Endothelial cell (in vitro differentiated cells): Measurements from ENCODE around the gene TICAM1. TPM values are rescaled to one million over a fixed set of nuclear protein-coding genes. Genes with fewer than 3 reads are reported as not detected.
A peak's percentile ranks its signal among the peaks of the same experiment; 100 is the strongest.

Experiments
- DNase-seq: peaks from one replicate; pipeline ENCODE4 v3.0.0; 2021; ENCODE audit warnings: low spot score
- H3K27ac Mint-ChIP-seq: one replicate; pipeline ENCODE4 v1.8.0; 2021; ENCODE audit warnings: mixed read lengths, inconsistent platforms; ENCODE audit not compliant: unreplicated experiment
- H3K27me3 Mint-ChIP-seq: one replicate; pipeline ENCODE4 v1.8.0; 2021; ENCODE audit warnings: mild to moderate bottlenecking, moderate library complexity, mixed read lengths, inconsistent platforms; ENCODE audit not compliant: unreplicated experiment
- H3K36me3 Mint-ChIP-seq: one replicate; pipeline ENCODE4 v1.8.0; 2021; ENCODE audit warnings: mild to moderate bottlenecking, low read depth, mixed read lengths, inconsistent platforms; ENCODE audit not compliant: unreplicated experiment
- H3K4me1 Mint-ChIP-seq: one replicate; pipeline ENCODE4 v1.8.0; 2021; ENCODE audit warnings: mild to moderate bottlenecking, mixed read lengths, inconsistent platforms; ENCODE audit not compliant: unreplicated experiment
- H3K4me3 Mint-ChIP-seq: one replicate; pipeline ENCODE4 v1.8.0; 2021; ENCODE audit warnings: mild to moderate bottlenecking, mixed read lengths, inconsistent platforms; ENCODE audit not compliant: unreplicated experiment
- H3K9me3 Mint-ChIP-seq: one replicate; pipeline ENCODE4 v1.8.0; 2021; ENCODE audit warnings: mixed read lengths, inconsistent platforms; ENCODE audit not compliant: unreplicated experiment
- CTCF ChIP-seq: fragments of 200-600 bp; sonication (generic); IDR thresholded peaks from one replicate; pipeline ENCODE4 v1.5.0; 2021; ENCODE audit warnings: antibody characterized with exemption; ENCODE audit not compliant: unreplicated experiment
- total RNA-seq: library from RNA; stranded (reverse); fragmentation: NEBNext Ultra II Directional; extraction: Animal tissue kit (Norgen Biotek cat#: 25700); gene quantifications from one replicate; pipeline ENCODE4 v1.2.1, GENCODE V29; 2021; ENCODE audit not compliant: unreplicated experiment

The TICAM1 gene
- total RNA-seq, 1 donor from 2014 or later, result 3.5 TPM

GRCh38 chr19:4817467-4818277 is 13.8 kb downstream of the TICAM1 start:
- no peaks in the 10 kb centered on the region for H3K9me3 Mint-ChIP-seq

GRCh38 chr19:4816950-4817278 is 14.6 kb downstream of the TICAM1 start:
- H3K4me3 Mint-ChIP-seq, result no peak overlapping the region
- H3K27me3 Mint-ChIP-seq, result peaks cover 3% of the 10 kb centered on the region
- peaks cover 2% of the 10 kb centered on the region for H3K4me1 Mint-ChIP-seq
- no peak overlapping the region for H3K27ac Mint-ChIP-seq
- no peak for TF ChIP-seq CTCF
- no peaks in the 10 kb centered on the region for H3K36me3 Mint-ChIP-seq
- DNase-seq, result no peak
- H3K9me3 Mint-ChIP-seq, result no peaks in the 10 kb centered on the region

More at GRCh38 chr19:4817467-4818277, 13.8 kb downstream of the TICAM1 start:
- H3K36me3 Mint-ChIP-seq, result no peaks in the 10 kb centered on the region
- peaks cover 2% of the 10 kb centered on the region for H3K4me1 Mint-ChIP-seq
- no peak overlapping the region for H3K27ac Mint-ChIP-seq
- no peak for DNase-seq
- H3K27me3 Mint-ChIP-seq, result peaks cover 3% of the 10 kb centered on the region
- no peak overlapping the region for H3K4me3 Mint-ChIP-seq
- TF ChIP-seq CTCF, result no peak

GRCh38 chr19:4816202-4816949 is 15.1 kb downstream of the TICAM1 start:
- Mint-ChIP-seq H3K4me3 (no peak overlapping the region), H3K27ac (no peak overlapping the region), H3K27me3 (peaks cover 2% of the 10 kb centered on the region), H3K9me3 (no peaks in the 10 kb centered on the region), H3K4me1 (peaks cover 2% of the 10 kb centered on the region), H3K36me3 (peaks cover under 1% of the 10 kb centered on the region)
- no peak for TF ChIP-seq CTCF
- DNase-seq, result no peak

- Mint-ChIP-seq H3K27me3 (peaks cover 1% of the 10 kb centered on the region), H3K4me1 (peaks cover 5% of the 10 kb centered on the region), H3K36me3 (peaks cover 3% of the 10 kb centered on the region), H3K9me3 (no peaks in the 10 kb centered on the region), H3K27ac (no peak overlapping the region), H3K4me3 (peak overlapping the region; percentile 6)
- no peak for TF ChIP-seq CTCF
- DNase-seq, result peak; percentile 83
These were observed 15.9 kb downstream of the TICAM1 start for GRCh38 chr19:4815426-4816201.
